CD4-positive, alpha-beta memory T cell (primary cell): Measurements from ENCODE around the gene UROS. TPM values are rescaled to one million over a fixed set of nuclear protein-coding genes. Genes with fewer than 3 reads are reported as not detected.

Experiments used
- CTCF ChIA-PET: fragments of 350-600 bp; sonication (Branson Sonifier 250); formaldehyde crosslinking; loops from one replicate; lab custom pipeline; 2021; ENCODE audit warnings: inconsistent platforms; ENCODE audit not compliant: partially characterized antibody; lab: Charles Lee
- POLR2A ChIA-PET: fragments of 350-600 bp; sonication (Branson Sonifier 250); formaldehyde crosslinking; loops from one replicate; lab custom pipeline; 2021; ENCODE audit not compliant: partially characterized antibody; lab: Charles Lee
- DNase-seq, 5 donors: peaks; one replicate each; pipeline versions ENCODE4 v3.0.0 to v3.0.0-alpha.2; 2020 to 2022; ENCODE audit warnings: mixed read lengths in 1 of 5
- H3K27ac ChIP-seq: one replicate; pipeline ENCODE4 v1.7.0; 2013; ENCODE audit warnings: low read depth, low read length
- H3K27me3 ChIP-seq: 2 replicates; pipeline ENCODE4 v1.7.0; 2013; ENCODE audit warnings: mild to moderate bottlenecking, low read length, moderate library complexity; ENCODE audit not compliant: insufficient read depth
- H3K36me3 ChIP-seq: 2 replicates; pipeline ENCODE4 v1.7.0; 2013; ENCODE audit warnings: mild to moderate bottlenecking, low read length, moderate library complexity; ENCODE audit not compliant: insufficient read depth
- H3K4me1 ChIP-seq: 2 replicates; pipeline ENCODE4 v1.7.0; 2013; ENCODE audit warnings: mild to moderate bottlenecking, low read length, moderate library complexity; ENCODE audit not compliant: insufficient read depth
- H3K4me3 ChIP-seq, 2 donors: one replicate each; pipeline ENCODE4 v1.7.0; 2013; ENCODE audit warnings: low read length in 2 of 2, mild to moderate bottlenecking in 1 of 2
- H3K9me3 ChIP-seq, 2 donors: one replicate each; pipeline ENCODE4 v1.7.0; 2013; ENCODE audit warnings: low read length in 2 of 2, control low read depth in 1 of 2; ENCODE audit not compliant: control insufficient read depth in 1 of 2
- H3K27ac Mint-ChIP-seq, 7 donors: one replicate each; pipeline ENCODE4 v1.8.0; 2020 to 2021; ENCODE audit warnings: mixed read lengths in 7 of 7, mild to moderate bottlenecking in 6 of 7, inconsistent platforms in 3 of 7, moderate library complexity in 3 of 7
- H3K27me3 Mint-ChIP-seq, 2 donors: one replicate each; pipeline ENCODE4 v1.8.0; 2020 to 2021; ENCODE audit warnings: mixed read lengths in 2 of 2
- H3K36me3 Mint-ChIP-seq, 2 donors: one replicate each; pipeline ENCODE4 v1.8.0; 2020 to 2021; ENCODE audit warnings: mixed read lengths in 2 of 2, inconsistent platforms in 1 of 2, mild to moderate bottlenecking in 1 of 2
- H3K4me1 Mint-ChIP-seq, 4 donors: one replicate each; pipeline ENCODE4 v1.8.0; 2020 to 2021; ENCODE audit warnings: mixed read lengths in 4 of 4, mild to moderate bottlenecking in 1 of 4
- H3K4me3 Mint-ChIP-seq, 8 donors: one replicate each; pipeline ENCODE4 v1.8.0; 2020 to 2021; ENCODE audit warnings: mixed read lengths in 8 of 8, mild to moderate bottlenecking in 7 of 8, moderate library complexity in 6 of 8, inconsistent platforms in 3 of 8
- H3K9me3 Mint-ChIP-seq, 8 donors: one replicate each; pipeline ENCODE4 v1.8.0; 2020 to 2021; ENCODE audit warnings: mixed read lengths in 8 of 8, mild to moderate bottlenecking in 5 of 8, inconsistent platforms in 3 of 8, moderate library complexity in 1 of 8
- intact Hi-C: fragments of 100-400 bp; cut with micrococcal nuclease; formaldehyde crosslinking; loops from one replicate; pipeline ENCODE4 v1.15.1; 2023
- polyA plus RNA-seq, 2 donors: library from polyadenylated mRNA; unstranded; fragments of 300-500 nt; fragmentation: Illumina TruSeq; gene quantifications; one replicate each; pipeline ENCODE4 v1.2.3, GENCODE V29; 2021
- total RNA-seq, 2 experiments: library from RNA; stranded (reverse); gene quantifications; one replicate each; pipeline ENCODE4 v1.2.3, GENCODE V29; 2021

UROS gene
- total and polyA plus RNA-seq, 4 experiments from 2014 or later, result 38.8 to 69.8 (median 48.6) TPM

DNA sequence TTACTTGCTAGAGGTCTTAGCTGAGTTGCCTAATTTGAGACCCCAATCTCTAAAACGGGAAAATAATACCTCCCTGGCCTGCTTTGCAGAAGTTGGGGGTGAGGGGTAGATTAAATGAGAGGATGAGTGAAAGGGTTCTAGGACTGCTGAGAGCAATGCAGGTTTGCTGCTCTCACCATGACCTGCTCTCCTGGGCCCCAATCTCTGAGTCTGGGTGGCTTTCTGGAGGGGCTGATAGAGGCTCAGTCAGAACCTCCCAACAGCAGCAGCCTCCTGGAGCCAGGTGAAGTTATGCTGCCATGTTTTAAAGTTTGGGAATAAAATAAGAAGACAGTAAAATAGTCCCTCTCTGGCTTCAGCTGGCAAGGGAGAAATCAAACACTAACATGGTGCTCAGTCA, 7.3 kb downstream of the UROS start:
- CTCF ChIA-PET, result no interaction called here
- no peak for DNase-seq
- intact Hi-C loops, result no loop called here
- Mint-ChIP-seq H3K27me3 (no peaks in the 10 kb centered on the region), H3K27ac (no peak overlapping the region), H3K9me3 (no peaks in the 10 kb centered on the region), H3K4me1 (peaks cover 2 to 9% (median 4%) of the 10 kb centered on the region in 4 donors), H3K36me3 (peaks cover 27 to 43% of the 10 kb centered on the region in 2 donors), H3K4me3 (no peak overlapping the region)
- H3K36me3 ChIP-seq, result peaks cover 20% of the 10 kb centered on the region
- H3K27me3 ChIP-seq, result no peaks in the 10 kb centered on the region
- POLR2A ChIA-PET, result no interaction called here
- H3K27ac ChIP-seq, result no peak overlapping the region
- H3K9me3 ChIP-seq, result no peaks in the 10 kb centered on the region
- H3K4me1 ChIP-seq, result no peaks in the 10 kb centered on the region
- no peak overlapping the region for H3K4me3 ChIP-seq

DNA sequence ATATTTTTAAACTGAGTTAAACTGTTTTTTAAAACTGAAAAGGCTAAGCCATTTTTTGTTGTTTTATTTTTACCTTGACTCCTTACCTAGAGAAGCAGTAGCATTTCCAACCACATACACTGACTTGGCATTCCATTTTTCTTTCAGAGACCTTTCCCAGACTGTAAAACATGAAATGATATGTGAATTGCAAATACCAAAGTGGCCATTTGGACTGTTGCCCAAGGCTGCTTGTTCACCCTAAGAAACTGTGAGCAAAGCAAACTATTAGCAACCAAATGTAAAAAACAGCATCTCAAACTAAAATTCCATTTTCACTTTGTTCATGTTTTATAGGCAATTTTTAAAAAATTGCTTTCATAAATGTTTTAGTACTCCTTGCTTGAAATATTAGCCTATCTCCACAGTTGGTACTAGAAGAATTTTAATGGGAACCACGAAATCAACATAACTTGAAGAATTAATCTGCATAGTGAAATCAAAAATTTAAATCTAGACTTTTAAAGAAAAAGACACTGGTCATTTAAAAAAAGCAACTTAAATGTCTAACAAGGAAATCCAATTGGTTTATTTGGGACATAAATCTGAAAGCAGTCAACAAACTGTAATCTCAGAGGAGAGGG, 10.8 kb downstream of the UROS start:
- Histone ChIP-seq H3K27ac (no peak overlapping the region), H3K36me3 (peaks cover 26% of the 10 kb centered on the region), H3K4me1 (no peaks in the 10 kb centered on the region), H3K4me3 (no peak overlapping the region), H3K27me3 (no peaks in the 10 kb centered on the region), H3K9me3 (no peaks in the 10 kb centered on the region)
- Mint-ChIP-seq H3K4me1 (peaks cover 0 to 2% (median 0%) of the 10 kb centered on the region in 4 donors), H3K27me3 (no peaks in the 10 kb centered on the region), H3K36me3 (peaks cover 50 to 64% of the 10 kb centered on the region in 2 donors), H3K27ac (peak overlapping the region in 1 of 7 donors; percentile 16), H3K4me3 (no peak overlapping the region), H3K9me3 (no peaks in the 10 kb centered on the region)
- DNase-seq, result no peak
- intact Hi-C loops, result no loop called here
- ChIA-PET POLR2A (no interaction called here), CTCF (no interaction called here)

DNA sequence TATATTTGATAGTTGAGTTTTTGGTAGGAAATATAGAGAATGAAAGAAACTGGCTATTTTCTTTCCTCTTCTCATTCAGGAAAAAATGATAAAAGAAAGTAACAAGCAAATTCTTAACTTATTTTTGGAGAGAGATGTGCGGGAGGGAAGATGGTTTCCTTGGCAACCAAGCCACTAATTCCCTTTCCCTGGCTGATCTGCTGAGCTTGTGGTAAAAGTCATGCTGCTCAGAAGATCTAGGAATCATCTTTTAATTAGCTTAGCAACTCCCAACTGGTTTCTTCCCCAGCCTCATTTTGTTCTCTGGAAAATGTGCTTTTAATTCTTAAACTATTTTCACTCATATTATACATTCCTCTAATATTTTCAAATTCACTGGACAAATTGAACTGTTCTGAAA, 11.8 kb downstream of the UROS start:
- no peaks in the 10 kb centered on the region for H3K27me3 Mint-ChIP-seq
- CTCF ChIA-PET, result no interaction called here

DNA sequence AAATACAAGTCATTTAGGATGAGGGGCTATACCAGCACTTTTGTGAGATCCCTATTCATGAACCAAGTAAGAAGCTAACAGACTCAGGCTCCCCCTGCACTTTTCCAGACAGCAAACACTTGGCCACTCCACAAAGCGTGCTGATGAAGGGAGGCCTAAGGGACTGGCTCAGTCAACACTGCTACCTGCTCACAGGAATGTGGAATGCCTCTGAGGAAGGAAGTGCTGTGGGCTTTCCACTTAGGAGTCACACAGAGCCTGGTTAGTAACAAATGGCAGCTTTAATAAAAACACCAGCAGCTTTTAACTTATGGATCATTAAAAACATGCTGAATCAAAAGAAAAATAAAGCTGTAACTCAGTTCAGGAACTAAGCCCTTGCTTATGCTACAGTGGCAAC, 15.0 kb downstream of the UROS start:
- CTCF ChIA-PET, result interaction anchor here (0.8 kb wide), 1 partner anchor 15 kb away, joined by 3 read pairs; the partner anchor contains the start of gene UROS
- no peaks in the 10 kb centered on the region for H3K4me1 Mint-ChIP-seq
- H3K9me3 Mint-ChIP-seq, result no peaks in the 10 kb centered on the region
- POLR2A ChIA-PET, result interaction anchor here (0.9 kb wide), 1 partner anchor 15 kb away, joined by 3 read pairs; the partner anchor contains the start of genes BCCIP and UROS
- peaks cover 44 to 64% of the 10 kb centered on the region in 2 donors for H3K36me3 Mint-ChIP-seq
- Histone ChIP-seq H3K4me1 (no peaks in the 10 kb centered on the region), H3K9me3 (no peaks in the 10 kb centered on the region), H3K4me3 (no peak overlapping the region), H3K36me3 (peaks cover 15% of the 10 kb centered on the region), H3K27ac (no peak overlapping the region), H3K27me3 (no peaks in the 10 kb centered on the region)
- DNase-seq, result no peak
- no peaks in the 10 kb centered on the region for H3K27me3 Mint-ChIP-seq
- H3K4me3 Mint-ChIP-seq, result no peak overlapping the region
- no peak overlapping the region for H3K27ac Mint-ChIP-seq
- intact Hi-C loops, result no loop called here

More for the DNA sequence above, 11.8 kb downstream of the UROS start:
- Histone ChIP-seq H3K27ac (no peak overlapping the region), H3K4me1 (no peaks in the 10 kb centered on the region), H3K27me3 (no peaks in the 10 kb centered on the region), H3K36me3 (peaks cover 29% of the 10 kb centered on the region), H3K9me3 (no peaks in the 10 kb centered on the region), H3K4me3 (no peak overlapping the region)
- peaks cover 60 to 71% of the 10 kb centered on the region in 2 donors for H3K36me3 Mint-ChIP-seq
- H3K4me3 Mint-ChIP-seq, result no peak overlapping the region
- no peaks in the 10 kb centered on the region for H3K9me3 Mint-ChIP-seq
- no peaks in the 10 kb centered on the region for H3K4me1 Mint-ChIP-seq
- POLR2A ChIA-PET, result no interaction called here
- no peak for DNase-seq
- H3K27ac Mint-ChIP-seq, result no peak overlapping the region
- intact Hi-C loops, result no loop called here

DNA sequence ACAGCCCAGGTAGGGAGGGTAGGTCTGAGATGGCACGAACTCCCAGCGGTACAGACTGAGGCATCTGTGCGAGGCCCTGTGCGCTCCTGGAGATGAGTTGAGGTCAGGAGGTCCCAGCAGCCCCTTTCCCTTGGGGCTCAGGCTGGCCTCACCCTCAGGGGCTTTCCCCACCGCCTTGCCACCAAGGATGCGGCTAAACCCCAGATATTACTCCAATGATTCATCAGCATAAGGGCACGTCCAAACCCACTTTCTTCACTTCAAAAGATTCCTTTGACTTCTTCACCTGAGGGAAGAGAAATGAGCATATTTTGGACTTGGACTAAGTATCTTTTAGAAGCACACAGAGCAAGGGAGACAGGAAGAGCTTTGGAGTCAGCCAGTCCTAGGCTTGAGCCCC, 20.3 kb downstream of the UROS start:
- Histone ChIP-seq H3K27ac (no peak overlapping the region), H3K36me3 (peaks cover 21% of the 10 kb centered on the region), H3K9me3 (no peaks in the 10 kb centered on the region), H3K4me1 (no peaks in the 10 kb centered on the region), H3K4me3 (no peak overlapping the region), H3K27me3 (no peaks in the 10 kb centered on the region)
- H3K4me3 Mint-ChIP-seq, result no peak overlapping the region
- intact Hi-C loops, result no loop called here
- no peak overlapping the region for H3K27ac Mint-ChIP-seq
- H3K9me3 Mint-ChIP-seq, result no peaks in the 10 kb centered on the region
- H3K27me3 Mint-ChIP-seq, result no peaks in the 10 kb centered on the region
- no peak for DNase-seq
- peaks cover 35 to 68% of the 10 kb centered on the region in 2 donors for H3K36me3 Mint-ChIP-seq
- no peaks in the 10 kb centered on the region for H3K4me1 Mint-ChIP-seq
- ChIA-PET CTCF (no interaction called here), POLR2A (no interaction called here)

DNA sequence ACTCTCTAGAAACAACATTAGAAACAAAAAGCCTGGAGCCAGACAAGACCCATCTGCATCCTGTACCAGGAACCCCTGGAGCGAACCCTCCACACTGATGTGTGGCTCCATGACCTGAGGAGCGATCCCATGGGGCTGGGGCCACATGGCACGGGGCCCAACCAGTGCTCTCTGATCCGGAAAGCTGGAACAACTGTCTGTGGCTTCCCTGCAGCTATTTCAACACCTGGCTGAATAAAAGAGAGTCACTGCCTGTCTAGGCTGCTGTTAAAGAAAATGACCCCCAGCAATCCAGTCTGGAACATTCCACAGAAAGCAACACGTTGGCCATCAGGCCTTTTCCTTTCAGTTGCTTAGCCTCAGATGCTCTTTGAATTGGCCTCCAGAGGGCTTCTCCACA, 20.9 kb downstream of the UROS start:
- no peak overlapping the region for H3K4me3 Mint-ChIP-seq
- Histone ChIP-seq H3K9me3 (no peaks in the 10 kb centered on the region), H3K27ac (no peak overlapping the region), H3K4me1 (no peaks in the 10 kb centered on the region), H3K4me3 (no peak overlapping the region), H3K27me3 (no peaks in the 10 kb centered on the region), H3K36me3 (peaks cover 18% of the 10 kb centered on the region)
- intact Hi-C loops, result no loop called here
- H3K36me3 Mint-ChIP-seq, result peaks cover 32 to 66% of the 10 kb centered on the region in 2 donors
- no peak overlapping the region for H3K27ac Mint-ChIP-seq
- H3K4me1 Mint-ChIP-seq, result no peaks in the 10 kb centered on the region
- no peaks in the 10 kb centered on the region for H3K27me3 Mint-ChIP-seq
- no peak for DNase-seq
- POLR2A ChIA-PET, result no interaction called here
- no peaks in the 10 kb centered on the region for H3K9me3 Mint-ChIP-seq
- CTCF ChIA-PET, result no interaction called here

DNA sequence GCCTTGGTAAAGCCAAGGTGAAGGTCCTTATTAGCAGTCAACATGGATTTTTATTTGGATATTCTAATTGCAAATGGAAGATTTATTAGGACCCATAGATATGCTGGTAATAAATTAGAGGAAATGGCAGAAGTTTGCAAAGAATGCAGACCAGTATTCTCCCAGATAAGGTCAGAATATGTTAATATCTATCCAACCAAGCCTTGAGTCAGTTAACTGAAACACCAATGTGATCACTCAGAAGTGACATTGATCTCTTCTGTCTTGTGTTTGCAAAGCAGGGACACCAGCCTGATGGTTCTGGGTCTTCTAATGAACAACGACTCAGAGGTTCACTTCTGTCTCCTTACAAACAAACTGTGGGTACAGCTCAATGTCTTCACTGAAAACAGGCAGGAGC, 21.5 kb downstream of the UROS start:
- Histone ChIP-seq H3K27ac (no peak overlapping the region), H3K4me3 (no peak overlapping the region), H3K9me3 (no peaks in the 10 kb centered on the region), H3K27me3 (no peaks in the 10 kb centered on the region), H3K36me3 (peaks cover 16% of the 10 kb centered on the region), H3K4me1 (no peaks in the 10 kb centered on the region)
- H3K27me3 Mint-ChIP-seq, result no peaks in the 10 kb centered on the region
- no peaks in the 10 kb centered on the region for H3K9me3 Mint-ChIP-seq
- H3K27ac Mint-ChIP-seq, result peak overlapping the region in 1 of 7 donors; percentile 25
- no peaks in the 10 kb centered on the region for H3K4me1 Mint-ChIP-seq
- no peak for DNase-seq
- H3K4me3 Mint-ChIP-seq, result no peak overlapping the region
- H3K36me3 Mint-ChIP-seq, result peaks cover 30 to 63% of the 10 kb centered on the region in 2 donors
- ChIA-PET POLR2A (no interaction called here), CTCF (no interaction called here)
- intact Hi-C loops, result no loop called here
